Melanocyte of skin (primary cell): Measurements from ENCODE around the gene PDCL3. TPM values are rescaled to one million over a fixed set of nuclear protein-coding genes. Genes with fewer than 3 reads are reported as not detected.

Experiments used
- small RNA-seq, 2 donors: library from RNA; depleted of rRNA; stranded (forward); fragments of <200 nt; gene quantifications; one replicate each; pipeline ENCODE3, GENCODE V24; 2012
- total RNA-seq, 2 donors: library from RNA; depleted of rRNA; stranded (reverse); fragments of >200 nt; gene quantifications; 2 replicates each; pipeline ENCODE4 v1.2.3, GENCODE V29; 2012

PDCL3 gene
- total RNA-seq, result 10 to 100 TPM; 12.0 to 21.3 TPM

DNA sequence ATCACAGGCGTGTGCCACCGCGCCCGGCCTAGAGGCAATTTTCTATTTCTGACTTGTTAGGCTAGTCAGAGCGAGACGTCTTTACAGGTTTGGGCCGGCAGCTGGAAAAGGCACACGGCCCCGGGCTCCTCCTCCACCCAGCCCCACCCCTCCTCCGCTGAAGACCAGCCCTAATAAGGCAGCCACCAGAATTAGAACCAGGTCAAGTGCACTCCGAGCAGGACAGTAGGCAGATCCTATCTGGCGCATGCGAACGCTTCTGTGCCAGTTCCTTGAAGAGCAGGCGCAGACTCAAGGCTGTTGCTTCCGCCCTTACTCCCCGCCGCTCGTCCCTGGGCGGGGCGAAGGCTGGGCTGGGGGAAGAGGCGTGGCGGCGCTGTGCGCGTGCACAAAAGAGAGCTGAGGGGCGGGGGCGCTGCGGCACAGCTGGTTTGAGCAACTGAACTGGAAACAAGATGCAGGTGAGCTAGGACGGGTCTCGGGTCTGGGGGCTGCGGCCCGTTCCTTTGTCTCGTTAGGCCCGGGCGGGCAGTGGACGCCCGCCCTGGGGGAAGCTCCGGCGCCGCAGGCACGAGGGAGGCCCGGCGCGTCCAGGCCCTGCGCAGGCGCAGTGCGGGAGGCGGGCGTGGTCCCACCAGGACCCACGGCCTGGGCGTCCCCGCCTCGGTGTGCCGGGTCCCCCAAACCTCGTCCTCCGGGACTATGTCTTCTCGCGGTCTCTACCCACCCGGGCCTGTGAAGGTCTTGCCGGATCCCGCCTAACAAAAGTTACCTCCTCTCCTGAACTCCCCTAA lies at the start of gene PDCL3:
TSS of gene PDCL3 (plus strand) at position 381 of the 794 bp plus-strand sequence. CDS start at position 456, 75 bp downstream.

Small RNA genes lying within 50 kb of the gene (small RNA-seq; reads per million reads assigned to genes)
- gene HMGN2P22, result 0 reads per million in 2 donors

Other genes with a start within 250 kb of the PDCL3 start
- under 1 TPM; under 0.01 to 0.34 TPM for gene LONRF2, start 240.5 kb upstream of the PDCL3 start, total RNA-seq
- 10 to 100 TPM; 11.0 to 14.1 TPM for gene CHST10, start 145.3 kb upstream of the PDCL3 start, total RNA-seq
- not detected for gene NMS, start 92.5 kb upstream of the PDCL3 start, total RNA-seq